Parathyroid adenoma (tissue), 2 donors: ENCODE data around the gene ZNF675.
A peak's percentile ranks its signal among the peaks of the same experiment; 100 is the strongest.
"Not testable (repeated sequence)": the region's sequence is repeated elsewhere in the genome, so short reads cannot be mapped to it uniquely, and the experiment has no call there.

Experiments used
- H2AFZ ChIP-seq: fragments of 300-600 bp; sonication (generic); one replicate; pipeline ENCODE4 v1.7.0; 2017; ENCODE audit warnings: antibody characterized with exemption, mild to moderate bottlenecking
- H3K27ac ChIP-seq: fragments of 300-600 bp; sonication (generic); one replicate; pipeline ENCODE4 v1.7.0; 2017
- H3K27me3 ChIP-seq: fragments of 300-600 bp; sonication (generic); one replicate; pipeline ENCODE4 v1.7.0; 2017; ENCODE audit warnings: low read length; ENCODE audit not compliant: control insufficient read depth, insufficient read depth
- H3K36me3 ChIP-seq: fragments of 300-600 bp; sonication (generic); one replicate; pipeline ENCODE4 v1.7.0; 2017; ENCODE audit warnings: low read length; ENCODE audit not compliant: control insufficient read depth, insufficient read depth
- H3K4me1 ChIP-seq: fragments of 300-600 bp; sonication (generic); one replicate; pipeline ENCODE4 v1.7.0; 2017; ENCODE audit warnings: control low read depth
- H3K4me2 ChIP-seq: fragments of 300-600 bp; sonication (generic); one replicate; pipeline ENCODE4 v1.7.0; 2017; ENCODE audit warnings: low read length
- H3K4me3 ChIP-seq: fragments of 300-600 bp; sonication (generic); one replicate; pipeline ENCODE4 v1.7.0; 2017; ENCODE audit warnings: low read depth, low read length
- H3K79me2 ChIP-seq: fragments of 300-600 bp; sonication (generic); one replicate; pipeline ENCODE4 v1.7.0; 2017; ENCODE audit warnings: control low read depth
- H3K9ac ChIP-seq: fragments of 300-600 bp; sonication (generic); one replicate; pipeline ENCODE4 v1.7.0; 2017; ENCODE audit warnings: mild to moderate bottlenecking
- H3K9me3 ChIP-seq: fragments of 300-600 bp; sonication (generic); one replicate; pipeline ENCODE4 v1.7.0; 2017; ENCODE audit warnings: low read length; ENCODE audit not compliant: control insufficient read depth
- CTCF ChIP-seq: fragments of 300-600 bp; sonication (generic); IDR thresholded peaks from one replicate; pipeline ENCODE4 v1.7.0; 2017; ENCODE audit warnings: antibody characterized with exemption, mild to moderate bottlenecking
- donor health status: primary hyperparathyroidism.

ZNF675 gene

DNA sequence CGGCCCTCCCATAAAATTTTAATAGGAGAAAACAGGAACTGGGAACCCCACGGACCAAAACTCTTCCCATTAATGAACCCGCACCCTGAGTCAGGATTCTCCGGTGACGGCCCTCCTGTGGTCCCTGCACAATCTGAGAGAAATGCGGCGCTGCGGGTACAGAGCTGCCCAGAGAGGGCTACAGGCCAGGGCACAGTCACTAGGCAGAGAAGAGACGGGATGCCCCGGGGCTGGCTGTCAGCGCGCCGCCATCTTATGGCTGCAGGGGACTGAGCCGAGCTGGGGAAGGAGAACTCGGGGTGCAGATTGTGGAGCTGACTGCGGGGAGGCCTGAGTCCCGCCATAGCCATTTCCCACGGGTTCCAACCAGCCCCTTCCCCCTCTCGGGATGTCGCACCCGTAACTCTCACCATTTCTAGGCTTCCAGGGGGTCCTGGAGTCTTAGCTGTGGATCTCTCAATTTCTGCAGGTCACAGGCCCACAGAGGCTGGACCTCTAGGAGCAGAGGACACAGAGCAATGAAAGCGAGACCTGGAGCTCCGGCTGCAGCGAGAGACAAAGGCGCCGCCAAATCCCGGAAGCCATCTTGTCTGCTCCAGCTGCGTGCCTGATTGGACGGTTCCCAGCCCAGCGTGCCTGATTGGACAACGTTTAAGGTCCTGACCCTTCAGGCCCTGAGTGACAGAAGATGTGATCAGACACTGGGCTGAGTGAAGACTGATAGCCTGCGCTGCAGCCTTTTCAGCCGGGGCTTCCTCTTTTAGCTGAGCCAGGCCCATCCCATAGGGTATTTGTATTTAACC lies at the start of gene ZNF675:
Gene ZNF675, minus strand, starts transcription at position 592 of the 803 bp plus-strand sequence. Its CDS starts 179 bp downstream, at position 413.
- H3K4me3 ChIP-seq, result peak within 1 kb of the TSS; percentile 81
- peak within 1 kb of the TSS; percentile 98 for H2AFZ ChIP-seq
- H3K9ac ChIP-seq, result no peak within 1 kb of the TSS
- peaks cover 14% of the 10 kb centered on the region for H3K79me2 ChIP-seq
- TF ChIP-seq CTCF, result no peak
- H3K4me1 ChIP-seq, result peaks cover 2% of the 10 kb centered on the region
- no peaks in the 10 kb centered on the region for H3K9me3 ChIP-seq
- H3K27me3 ChIP-seq, result no peaks in the 10 kb centered on the region
- H3K27ac ChIP-seq, result peak within 1 kb of the TSS; percentile 73
- no peaks in the 10 kb centered on the region for H3K36me3 ChIP-seq
- peak within 1 kb of the TSS; percentile 73 for H3K4me2 ChIP-seq

GRCh38 chr19:23730729-23731465 lies 43.9 kb upstream of the ZNF675 start:
- not testable (repeated sequence) for H3K79me2 ChIP-seq, H3K4me3 ChIP-seq, H3K36me3 ChIP-seq, H2AFZ ChIP-seq, H3K4me2 ChIP-seq, H3K27me3 ChIP-seq, H3K9ac ChIP-seq, H3K4me1 ChIP-seq, H3K27ac ChIP-seq, H3K9me3 ChIP-seq

- not testable (repeated sequence) for H3K79me2 ChIP-seq, H3K27ac ChIP-seq, H3K27me3 ChIP-seq, H3K4me2 ChIP-seq, H3K36me3 ChIP-seq, H3K9ac ChIP-seq, H3K4me3 ChIP-seq, H3K4me1 ChIP-seq, H3K9me3 ChIP-seq, H2AFZ ChIP-seq
Measured at GRCh38 chr19:23724161-23724560, 37.1 kb upstream of the ZNF675 start.

- no peaks in the 10 kb centered on the region for H3K79me2 ChIP-seq
- H3K4me1 ChIP-seq, result no peaks in the 10 kb centered on the region
- no peak overlapping the region for H3K9ac ChIP-seq
- H2AFZ ChIP-seq, result no peak overlapping the region
- TF ChIP-seq CTCF, result no peak
- H3K27ac ChIP-seq, result no peak overlapping the region
- H3K4me3 ChIP-seq, result no peak overlapping the region
- no peaks in the 10 kb centered on the region for H3K27me3 ChIP-seq
- H3K36me3 ChIP-seq, result no peaks in the 10 kb centered on the region
- H3K9me3 ChIP-seq, result no peaks in the 10 kb centered on the region
- H3K4me2 ChIP-seq, result no peak overlapping the region
Measured at GRCh38 chr19:23718802-23719201, 31.8 kb upstream of the ZNF675 start.

DNA sequence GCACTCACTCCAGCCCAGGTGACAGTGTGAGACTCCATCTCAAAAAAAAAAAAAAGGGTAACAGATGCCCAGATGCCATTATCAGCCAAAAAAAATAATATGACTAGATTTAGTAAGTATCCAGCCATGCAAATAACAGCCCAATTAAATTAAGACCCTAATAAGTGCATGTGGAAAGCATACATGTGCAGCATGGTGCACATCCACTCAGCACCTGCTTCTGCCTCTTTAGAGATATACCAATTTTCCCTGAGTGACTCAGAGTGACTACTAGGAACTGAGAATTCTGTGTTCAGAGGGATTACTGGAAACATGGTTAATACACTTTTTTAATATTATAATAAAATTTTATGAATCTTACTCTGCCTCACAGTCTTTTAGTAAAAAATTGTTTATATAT lies 29.8 kb upstream of the ZNF675 start:
- Histone ChIP-seq H3K9ac (no peak overlapping the region), H3K9me3 (no peaks in the 10 kb centered on the region), H3K79me2 (no peaks in the 10 kb centered on the region), H2AFZ (no peak overlapping the region), H3K4me1 (no peaks in the 10 kb centered on the region), H3K4me3 (no peak overlapping the region), H3K4me2 (no peak overlapping the region), H3K27me3 (no peaks in the 10 kb centered on the region), H3K36me3 (no peaks in the 10 kb centered on the region), H3K27ac (no peak overlapping the region)
- no peak for TF ChIP-seq CTCF
